ENCODE measurements around the gene ARMCX6.
"Not testable (repeated sequence)": the region's sequence is repeated elsewhere in the genome, so short reads cannot be mapped to it uniquely, and the experiment has no call there.

Gene ARMCX6

DNA sequence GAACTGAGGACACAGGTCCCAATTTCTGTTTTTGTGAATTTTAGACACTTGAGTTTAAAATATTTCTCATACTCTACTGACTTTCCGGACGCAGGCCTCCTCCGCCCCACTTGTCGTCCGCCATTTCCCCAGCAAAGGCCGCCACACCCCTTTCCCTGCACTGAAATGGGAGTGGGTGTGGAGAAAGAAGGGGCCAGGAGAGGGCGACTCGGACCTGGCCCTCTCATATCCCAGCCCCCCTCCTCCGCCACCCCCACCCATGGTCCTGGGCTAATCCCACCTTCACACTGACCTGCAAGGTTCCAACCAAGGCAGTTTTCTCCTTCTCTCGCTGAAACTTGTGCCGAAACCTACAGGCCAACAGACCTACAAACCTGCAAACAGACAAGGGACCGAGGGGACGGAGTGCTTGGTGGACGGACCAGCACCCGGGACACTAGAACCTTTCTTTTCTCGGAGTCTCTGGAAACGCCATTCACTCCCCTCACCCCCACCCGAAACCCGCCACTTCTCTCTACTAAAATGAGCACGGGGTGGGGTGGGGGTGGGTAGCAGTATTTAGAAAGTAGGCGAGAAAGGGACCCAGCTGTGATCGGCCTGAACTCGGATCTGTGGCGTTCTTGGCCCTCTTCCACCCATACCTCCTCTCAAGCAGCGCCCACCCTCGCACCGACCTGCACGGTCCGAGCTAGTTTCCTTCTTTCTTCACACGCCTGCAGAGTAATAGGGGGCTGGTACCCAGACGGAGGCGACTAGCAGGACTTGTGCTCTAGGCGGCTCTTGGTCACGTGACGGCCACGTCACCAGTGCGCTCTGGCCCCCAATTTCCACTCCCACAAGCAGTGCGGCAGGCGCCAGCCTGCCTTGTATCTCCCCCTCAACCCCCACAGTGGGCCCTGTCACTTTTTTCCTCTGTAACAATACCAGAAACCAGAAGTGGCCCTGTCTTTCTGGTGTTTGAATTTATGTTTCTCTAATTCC lies at the start of gene ARMCX6:
TSS of gene ARMCX6 (minus strand) at position 790 of the 981 bp plus-strand sequence. CDS start 1,380 bp downstream, outside the sequence.
- Mint-ChIP-seq H3K4me1 (ENCODE audit: low read depth) (peaks cover 40% of the 10 kb centered on the region), H3K36me3 (ENCODE audit: low read depth) (peaks cover 14% of the 10 kb centered on the region), H3K27ac (peak within 1 kb of the TSS; percentile 90), H3K4me3 (peak within 1 kb of the TSS; percentile 88), H3K27me3 (peaks cover 14% of the 10 kb centered on the region), H3K9me3 (no peaks in the 10 kb centered on the region)
- peak; percentile 77 for DNase-seq

GRCh38 chrX:101659601-101660063 lies 41.8 kb upstream of the ARMCX6 start, which contains the start of gene ARMCX2:
ARMCX2 (minus strand) TSS chrX:101659850; CDS start chrX:101657588, 2,262 bp downstream.
- peaks cover 41% of the 10 kb centered on the region for H3K27me3 Mint-ChIP-seq
- H3K4me3 Mint-ChIP-seq = peak within 1 kb of the TSS; percentile 73
- no peaks in the 10 kb centered on the region for H3K36me3 Mint-ChIP-seq (ENCODE audit: low read depth)
- DNase-seq = no peak
- H3K9me3 Mint-ChIP-seq = no peaks in the 10 kb centered on the region
- H3K27ac Mint-ChIP-seq = peak within 1 kb of the TSS; percentile 58
- H3K4me1 Mint-ChIP-seq (ENCODE audit: low read depth) = peaks cover 22% of the 10 kb centered on the region

GRCh38 chrX:101658661-101659491 lies 41.1 kb upstream of the ARMCX6 start:
- DNase-seq = peak; percentile 75
- Mint-ChIP-seq H3K4me1 (ENCODE audit: low read depth) (peaks cover 22% of the 10 kb centered on the region), H3K27ac (peak overlapping the region; percentile 58), H3K36me3 (ENCODE audit: low read depth) (no peaks in the 10 kb centered on the region), H3K9me3 (no peaks in the 10 kb centered on the region), H3K27me3 (peaks cover 33% of the 10 kb centered on the region), H3K4me3 (peak overlapping the region; percentile 73)

GRCh38 chrX:101657495-101657894 lies 39.7 kb upstream of the ARMCX6 start:
- peaks cover 22% of the 10 kb centered on the region for H3K4me1 Mint-ChIP-seq (ENCODE audit: low read depth)
- no peaks in the 10 kb centered on the region for H3K36me3 Mint-ChIP-seq (ENCODE audit: low read depth)
- no peak overlapping the region for H3K4me3 Mint-ChIP-seq
- no peak for DNase-seq
- H3K27ac Mint-ChIP-seq = no peak overlapping the region
- no peaks in the 10 kb centered on the region for H3K9me3 Mint-ChIP-seq
- peaks cover 24% of the 10 kb centered on the region for H3K27me3 Mint-ChIP-seq

DNA sequence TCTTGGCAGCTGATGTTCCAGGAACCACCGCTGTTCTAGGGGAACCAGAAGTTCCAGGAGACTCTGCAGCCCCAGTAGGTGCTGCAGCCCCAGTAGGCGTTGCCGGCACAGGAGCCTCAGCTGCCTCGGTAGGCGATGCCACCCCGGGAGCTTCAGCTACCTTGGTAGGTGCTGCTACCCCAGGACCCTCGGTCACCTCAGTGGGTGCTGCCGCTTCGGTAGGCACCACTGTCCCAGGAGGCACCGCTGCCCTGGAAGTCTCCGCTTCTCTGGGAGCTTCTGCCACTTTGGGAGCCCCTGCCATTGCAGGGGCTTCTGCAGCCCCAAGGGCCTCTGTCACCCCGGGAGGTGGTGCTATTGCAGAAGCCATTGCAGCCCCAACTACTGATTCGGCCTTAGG lies 39.0 kb upstream of the ARMCX6 start:
- H3K27me3 Mint-ChIP-seq = peaks cover 20% of the 10 kb centered on the region
- no peak for DNase-seq
- H3K36me3 Mint-ChIP-seq (ENCODE audit: low read depth) = no peaks in the 10 kb centered on the region
- no peak overlapping the region for H3K27ac Mint-ChIP-seq
- H3K9me3 Mint-ChIP-seq = no peaks in the 10 kb centered on the region
- peaks cover 22% of the 10 kb centered on the region for H3K4me1 Mint-ChIP-seq (ENCODE audit: low read depth)
- no peak overlapping the region for H3K4me3 Mint-ChIP-seq

GRCh38 chrX:101655534-101655933 lies 37.7 kb upstream of the ARMCX6 start:
- no peak overlapping the region for H3K4me3 Mint-ChIP-seq
- DNase-seq = no peak
- peaks cover 22% of the 10 kb centered on the region for H3K4me1 Mint-ChIP-seq (ENCODE audit: low read depth)
- H3K9me3 Mint-ChIP-seq = no peaks in the 10 kb centered on the region
- no peak overlapping the region for H3K27ac Mint-ChIP-seq
- peaks cover 18% of the 10 kb centered on the region for H3K27me3 Mint-ChIP-seq
- H3K36me3 Mint-ChIP-seq (ENCODE audit: low read depth) = no peaks in the 10 kb centered on the region

- H3K27me3 Mint-ChIP-seq; H3K27ac Mint-ChIP-seq; H3K4me1 Mint-ChIP-seq (ENCODE audit: low read depth); DNase-seq; H3K4me3 Mint-ChIP-seq; H3K9me3 Mint-ChIP-seq; H3K36me3 Mint-ChIP-seq (ENCODE audit: low read depth): not testable (repeated sequence)
These were observed 29.9 kb upstream of the ARMCX6 start for GRCh38 chrX:101647716-101648115.

GRCh38 chrX:101642093-101642492 lies 24.3 kb upstream of the ARMCX6 start:
- Mint-ChIP-seq H3K27ac (no peak overlapping the region), H3K36me3 (ENCODE audit: low read depth) (no peaks in the 10 kb centered on the region), H3K4me3 (no peak overlapping the region), H3K4me1 (ENCODE audit: low read depth) (no peaks in the 10 kb centered on the region), H3K9me3 (no peaks in the 10 kb centered on the region), H3K27me3 (peaks cover 9% of the 10 kb centered on the region)
- DNase-seq = no peak

DNA sequence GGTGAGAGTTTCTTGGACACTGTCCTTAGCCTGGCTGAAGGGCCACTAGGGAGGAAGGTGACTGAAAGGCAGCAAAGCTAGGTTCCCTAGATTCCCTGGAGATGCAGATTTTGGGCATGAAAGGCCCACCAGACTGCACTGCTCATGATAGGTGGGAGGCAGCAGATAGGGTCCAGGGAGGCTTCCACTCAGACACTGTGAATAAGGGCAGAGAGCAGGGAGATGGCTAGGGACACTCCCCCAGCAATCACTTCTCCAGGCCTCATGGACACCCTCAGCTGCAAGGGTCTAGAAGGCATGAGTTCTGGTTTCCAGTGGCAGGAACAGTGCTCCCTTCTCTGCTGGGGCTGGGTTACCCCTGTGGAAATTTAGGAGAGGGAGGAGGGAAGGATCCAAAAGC lies 21.8 kb upstream of the ARMCX6 start:
- Mint-ChIP-seq H3K4me3 (no peak overlapping the region), H3K4me1 (ENCODE audit: low read depth) (no peaks in the 10 kb centered on the region), H3K36me3 (ENCODE audit: low read depth) (no peaks in the 10 kb centered on the region), H3K9me3 (no peaks in the 10 kb centered on the region), H3K27me3 (peaks cover 9% of the 10 kb centered on the region), H3K27ac (no peak overlapping the region)
- DNase-seq = no peak

- Mint-ChIP-seq H3K4me3 (no peak overlapping the region), H3K9me3 (no peaks in the 10 kb centered on the region), H3K27ac (peak overlapping the region; percentile 34), H3K36me3 (ENCODE audit: low read depth) (peaks cover 28% of the 10 kb centered on the region), H3K27me3 (peaks cover 22% of the 10 kb centered on the region), H3K4me1 (ENCODE audit: low read depth) (peaks cover 45% of the 10 kb centered on the region)
- DNase-seq = no peak
These were observed 1.6 kb upstream of the ARMCX6 start for GRCh38 chrX:101619364-101619763.

DNA sequence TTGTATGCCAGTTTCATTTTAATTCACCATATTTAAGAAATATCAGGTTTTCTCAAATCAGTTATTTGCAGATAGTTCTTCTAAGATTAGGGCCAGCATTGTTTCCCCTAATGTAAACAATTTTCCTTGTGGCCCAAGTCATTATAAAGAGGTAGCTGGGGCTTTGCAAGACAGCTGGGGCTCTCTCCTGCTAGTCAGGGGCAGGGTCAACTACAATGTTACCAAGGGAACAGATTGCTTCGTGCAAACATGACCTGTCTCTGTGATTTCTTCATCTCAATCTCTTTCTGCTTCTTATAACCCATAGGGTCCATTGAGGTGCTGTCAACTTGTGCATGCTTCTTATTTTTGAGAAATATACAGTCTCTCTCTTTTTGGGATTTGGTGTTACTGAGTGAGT lies 12.1 kb downstream of the ARMCX6 start:
- Mint-ChIP-seq H3K4me1 (ENCODE audit: low read depth) (no peaks in the 10 kb centered on the region), H3K27me3 (peaks cover 21% of the 10 kb centered on the region), H3K4me3 (no peak overlapping the region), H3K36me3 (ENCODE audit: low read depth) (no peaks in the 10 kb centered on the region), H3K27ac (no peak overlapping the region), H3K9me3 (no peaks in the 10 kb centered on the region)
- DNase-seq = no peak

GRCh38 chrX:101605146-101605545 lies 12.7 kb downstream of the ARMCX6 start:
- Mint-ChIP-seq H3K4me3 (no peak overlapping the region), H3K27me3 (peaks cover 21% of the 10 kb centered on the region), H3K36me3 (ENCODE audit: low read depth) (no peaks in the 10 kb centered on the region), H3K27ac (no peak overlapping the region), H3K9me3 (no peaks in the 10 kb centered on the region), H3K4me1 (ENCODE audit: low read depth) (no peaks in the 10 kb centered on the region)
- no peak for DNase-seq

- Mint-ChIP-seq H3K27ac (no peak overlapping the region), H3K9me3 (no peaks in the 10 kb centered on the region), H3K36me3 (ENCODE audit: low read depth) (no peaks in the 10 kb centered on the region), H3K27me3 (peaks cover 20% of the 10 kb centered on the region), H3K4me3 (no peak overlapping the region), H3K4me1 (ENCODE audit: low read depth) (no peaks in the 10 kb centered on the region)
- no peak for DNase-seq
These were observed 15.7 kb downstream of the ARMCX6 start for GRCh38 chrX:101602077-101602476.

DNA sequence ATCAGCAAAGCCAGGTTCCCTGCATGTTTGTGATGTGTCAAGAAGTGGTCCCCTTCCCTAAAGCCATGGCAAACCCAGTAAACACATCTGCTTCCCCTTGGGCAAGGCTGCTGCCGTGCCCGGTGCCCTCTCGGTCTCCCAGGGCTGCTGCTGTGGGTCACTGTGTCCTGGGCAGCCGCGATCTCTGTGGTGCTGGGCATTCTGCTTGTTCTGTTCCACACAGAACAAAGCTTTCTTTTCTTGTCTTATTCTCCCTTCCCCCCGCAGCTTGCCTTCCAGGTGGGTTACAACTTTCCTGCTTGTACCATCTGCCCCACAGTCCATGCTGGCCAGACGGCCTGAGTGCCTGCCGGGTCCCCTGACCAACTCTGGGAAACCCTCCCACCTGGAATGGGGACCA lies 18.2 kb downstream of the ARMCX6 start:
- not testable (repeated sequence) for H3K4me1 Mint-ChIP-seq (ENCODE audit: low read depth); H3K27ac Mint-ChIP-seq; H3K36me3 Mint-ChIP-seq (ENCODE audit: low read depth); H3K4me3 Mint-ChIP-seq; DNase-seq; H3K9me3 Mint-ChIP-seq
- H3K27me3 Mint-ChIP-seq = peaks cover 33% of the 10 kb centered on the region
